Neural cell (in vitro differentiated cells): ENCODE data around the gene MRPL1. TPM values are rescaled to one million over a fixed set of nuclear protein-coding genes. Genes with fewer than 3 reads are reported as not detected.

Source experiments
- H2AFZ ChIP-seq: fragments of 200-600, 300-800 bp; sonication (generic), shearing (Covaris generic); 2 replicates; pipeline ENCODE4 v1.6.0; 2014; ENCODE audit warnings: low read depth, mild to moderate bottlenecking, antibody characterized with exemption, low read length, moderate library complexity
- H3F3A ChIP-seq: fragments of 200-600 bp; shearing (Covaris generic); 2 replicates; pipeline ENCODE4 v1.6.1; 2016; ENCODE audit warnings: mild to moderate bottlenecking, moderate library complexity, mixed read lengths, antibody characterized with exemption, low read length; ENCODE audit not compliant: insufficient read depth, poor library complexity, severe bottlenecking
- H3K27ac ChIP-seq: fragments of 200-600, 300-800 bp; sonication (generic), shearing (Covaris generic); 2 replicates; pipeline ENCODE4 v1.5.1; 2014; ENCODE audit warnings: mild to moderate bottlenecking, low read length, moderate library complexity
- H3K27me3 ChIP-seq: fragments of 300-800, 200-600 bp; sonication (generic), shearing (Covaris generic); 2 replicates; pipeline ENCODE4 v1.6.0; 2014; ENCODE audit warnings: mild to moderate bottlenecking, low read depth, low read length, moderate library complexity; ENCODE audit not compliant: insufficient read depth
- H3K36me3 ChIP-seq: fragments of 300-800, 200-600 bp; sonication (generic), shearing (Covaris generic); 2 replicates; pipeline ENCODE4 v1.5.1; 2014; ENCODE audit warnings: mild to moderate bottlenecking, antibody characterized with exemption, low read length, moderate library complexity; ENCODE audit not compliant: insufficient read depth
- H3K4me2 ChIP-seq: fragments of 300-800, 200-600 bp; sonication (generic), shearing (Covaris generic); 2 replicates; pipeline ENCODE4 v1.6.0; 2014; ENCODE audit warnings: mild to moderate bottlenecking, low read length
- H3K4me3 ChIP-seq: fragments of 300-800, 200-600 bp; sonication (generic), shearing (Covaris generic); 2 replicates; pipeline ENCODE4 v1.5.1; 2014; ENCODE audit warnings: mild to moderate bottlenecking, low read length, moderate library complexity
- H3K79me2 ChIP-seq: fragments of 200-600 bp; shearing (Covaris generic); replicated peaks from 2 replicates; pipeline ENCODE4 v1.6.0; 2014; ENCODE audit warnings: mild to moderate bottlenecking, low read length, moderate library complexity; ENCODE audit not compliant: insufficient read depth
- H3K9ac ChIP-seq: fragments of 300-800, 200-600 bp; sonication (generic), shearing (Covaris generic); 2 replicates; pipeline ENCODE4 v1.6.1; 2016; ENCODE audit warnings: mild to moderate bottlenecking, low read length, mixed read lengths
- H3K9me2 ChIP-seq: fragments of 200-600 bp; shearing (Covaris generic); 2 replicates; pipeline ENCODE4 v1.6.1; 2016; ENCODE audit warnings: mild to moderate bottlenecking, low read length, mixed read lengths; ENCODE audit not compliant: insufficient read depth
- H3K9me3 ChIP-seq: fragments of 200-600, 300-800 bp; sonication (generic), shearing (Covaris generic); 2 replicates; pipeline ENCODE4 v1.6.1; 2016; ENCODE audit warnings: mild to moderate bottlenecking, mixed run types, low read length, moderate library complexity, mixed read lengths
- H4K20me1 ChIP-seq: fragments of 200-600 bp; shearing (Covaris generic); 2 replicates; pipeline ENCODE4 v1.6.1; 2016; ENCODE audit warnings: mild to moderate bottlenecking, mixed run types; ENCODE audit not compliant: insufficient read depth
- CTCF ChIP-seq: fragments of 450-650 bp; IDR thresholded peaks from 2 replicates; pipeline ENCODE4 v1.5.1; 2014; ENCODE audit warnings: antibody characterized with exemption, mild to moderate bottlenecking, moderate library complexity; ENCODE audit not compliant: poor library complexity, severe bottlenecking
- EP300 ChIP-seq: fragments of 450-650 bp; conservative IDR thresholded peaks from 2 replicates; pipeline ENCODE4 v1.6.1; 2014; ENCODE audit warnings: antibody characterized with exemption, mild to moderate bottlenecking, moderate library complexity; ENCODE audit not compliant: poor library complexity, severe bottlenecking
- EZH2 ChIP-seq: fragments of 200-600, 300-800 bp; shearing (Covaris generic), sonication (generic); IDR thresholded peaks from 2 replicates; pipeline ENCODE4 v1.6.1; 2014; ENCODE audit warnings: antibody characterized with exemption, low read length, borderline replicate concordance, mild to moderate bottlenecking; ENCODE audit not compliant: insufficient read depth, poor library complexity, severe bottlenecking
- MXI1 ChIP-seq: fragments of 450-650 bp; conservative IDR thresholded peaks from 2 replicates; pipeline ENCODE4 v1.6.1; 2014; ENCODE audit warnings: antibody characterized with exemption, mild to moderate bottlenecking; ENCODE audit not compliant: poor library complexity, severe bottlenecking
- POLR2AphosphoS5 ChIP-seq: IDR thresholded peaks from 2 replicates; pipeline ENCODE4 v1.6.1; 2012
- RAD21 ChIP-seq: fragments of 450-650 bp; conservative IDR thresholded peaks from 2 replicates; pipeline ENCODE4 v1.6.1; 2014; ENCODE audit warnings: antibody characterized with exemption, mild to moderate bottlenecking, moderate library complexity
- SMC3 ChIP-seq: fragments of 450-650 bp; conservative IDR thresholded peaks from 2 replicates; pipeline ENCODE4 v1.6.1; 2014; ENCODE audit warnings: antibody characterized with exemption, mild to moderate bottlenecking, moderate library complexity; ENCODE audit not compliant: poor library complexity
- TAF1 ChIP-seq: IDR thresholded peaks from 2 replicates; pipeline ENCODE4 v1.6.1; 2012; ENCODE audit warnings: low read depth
- polyA plus RNA-seq: library from polyadenylated mRNA; depleted of rRNA; stranded (reverse); fragments of >200 nt; gene quantifications from 2 replicates; pipeline ENCODE4 v1.2.3, GENCODE V29; 2014
- TF ChIP-seq, protein P1 (sequence below): IDR thresholded peaks from 2 replicates; pipeline ENCODE4 v1.6.1; 2012; ENCODE audit warnings: borderline replicate concordance

Gene MRPL1
- polyA plus RNA-seq, 1 donor from 2014 or later, result 41.9 TPM

DNA sequence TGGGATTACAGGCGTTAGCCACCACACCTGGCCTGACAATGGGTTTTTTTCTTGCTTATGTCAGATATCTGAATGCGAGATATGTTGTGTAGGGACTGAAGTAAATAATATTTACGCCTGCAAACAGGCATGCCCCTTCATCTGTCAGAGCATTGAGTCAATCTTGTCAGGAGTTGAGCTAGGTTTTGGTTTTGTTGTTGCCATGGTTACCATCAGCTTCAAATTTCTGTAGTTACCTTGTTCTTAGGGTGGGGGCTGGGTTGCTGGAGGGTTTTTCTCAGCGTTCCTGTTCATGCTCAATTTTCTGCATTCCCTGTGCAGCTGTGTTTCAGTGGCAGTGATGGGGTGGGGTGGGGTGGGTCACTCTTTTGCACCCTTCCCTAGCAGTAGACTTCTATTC lies 14.5 kb downstream of the MRPL1 start:
- no peak overlapping the region for H3K4me3 ChIP-seq
- H3K9ac ChIP-seq, result no peak overlapping the region
- no peak overlapping the region for H2AFZ ChIP-seq
- H3K27ac ChIP-seq, result no peak overlapping the region
- H4K20me1 ChIP-seq, result no peaks in the 10 kb centered on the region
- no peak overlapping the region for H3K4me2 ChIP-seq
- no peaks in the 10 kb centered on the region for H3F3A ChIP-seq
- no peaks in the 10 kb centered on the region for H3K36me3 ChIP-seq
- no peaks in the 10 kb centered on the region for H3K27me3 ChIP-seq
- no peak for TF ChIP-seq CTCF
- no peak for TF ChIP-seq POLR2AphosphoS5
- TF ChIP-seq SMC3, result no peak
- no peak for TF ChIP-seq TAF1
- TF ChIP-seq, protein P1, sequence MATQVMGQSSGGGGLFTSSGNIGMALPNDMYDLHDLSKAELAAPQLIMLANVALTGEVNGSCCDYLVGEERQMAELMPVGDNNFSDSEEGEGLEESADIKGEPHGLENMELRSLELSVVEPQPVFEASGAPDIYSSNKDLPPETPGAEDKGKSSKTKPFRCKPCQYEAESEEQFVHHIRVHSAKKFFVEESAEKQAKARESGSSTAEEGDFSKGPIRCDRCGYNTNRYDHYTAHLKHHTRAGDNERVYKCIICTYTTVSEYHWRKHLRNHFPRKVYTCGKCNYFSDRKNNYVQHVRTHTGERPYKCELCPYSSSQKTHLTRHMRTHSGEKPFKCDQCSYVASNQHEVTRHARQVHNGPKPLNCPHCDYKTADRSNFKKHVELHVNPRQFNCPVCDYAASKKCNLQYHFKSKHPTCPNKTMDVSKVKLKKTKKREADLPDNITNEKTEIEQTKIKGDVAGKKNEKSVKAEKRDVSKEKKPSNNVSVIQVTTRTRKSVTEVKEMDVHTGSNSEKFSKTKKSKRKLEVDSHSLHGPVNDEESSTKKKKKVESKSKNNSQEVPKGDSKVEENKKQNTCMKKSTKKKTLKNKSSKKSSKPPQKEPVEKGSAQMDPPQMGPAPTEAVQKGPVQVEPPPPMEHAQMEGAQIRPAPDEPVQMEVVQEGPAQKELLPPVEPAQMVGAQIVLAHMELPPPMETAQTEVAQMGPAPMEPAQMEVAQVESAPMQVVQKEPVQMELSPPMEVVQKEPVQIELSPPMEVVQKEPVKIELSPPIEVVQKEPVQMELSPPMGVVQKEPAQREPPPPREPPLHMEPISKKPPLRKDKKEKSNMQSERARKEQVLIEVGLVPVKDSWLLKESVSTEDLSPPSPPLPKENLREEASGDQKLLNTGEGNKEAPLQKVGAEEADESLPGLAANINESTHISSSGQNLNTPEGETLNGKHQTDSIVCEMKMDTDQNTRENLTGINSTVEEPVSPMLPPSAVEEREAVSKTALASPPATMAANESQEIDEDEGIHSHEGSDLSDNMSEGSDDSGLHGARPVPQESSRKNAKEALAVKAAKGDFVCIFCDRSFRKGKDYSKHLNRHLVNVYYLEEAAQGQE, result no peak
- TF ChIP-seq MXI1, result no peak
- no peak for TF ChIP-seq RAD21
- no peak for TF ChIP-seq EP300
- no peak for TF ChIP-seq EZH2
- H3K9me2 ChIP-seq, result no peaks in the 10 kb centered on the region
- no peaks in the 10 kb centered on the region for H3K9me3 ChIP-seq
- no peaks in the 10 kb centered on the region for H3K79me2 ChIP-seq

DNA sequence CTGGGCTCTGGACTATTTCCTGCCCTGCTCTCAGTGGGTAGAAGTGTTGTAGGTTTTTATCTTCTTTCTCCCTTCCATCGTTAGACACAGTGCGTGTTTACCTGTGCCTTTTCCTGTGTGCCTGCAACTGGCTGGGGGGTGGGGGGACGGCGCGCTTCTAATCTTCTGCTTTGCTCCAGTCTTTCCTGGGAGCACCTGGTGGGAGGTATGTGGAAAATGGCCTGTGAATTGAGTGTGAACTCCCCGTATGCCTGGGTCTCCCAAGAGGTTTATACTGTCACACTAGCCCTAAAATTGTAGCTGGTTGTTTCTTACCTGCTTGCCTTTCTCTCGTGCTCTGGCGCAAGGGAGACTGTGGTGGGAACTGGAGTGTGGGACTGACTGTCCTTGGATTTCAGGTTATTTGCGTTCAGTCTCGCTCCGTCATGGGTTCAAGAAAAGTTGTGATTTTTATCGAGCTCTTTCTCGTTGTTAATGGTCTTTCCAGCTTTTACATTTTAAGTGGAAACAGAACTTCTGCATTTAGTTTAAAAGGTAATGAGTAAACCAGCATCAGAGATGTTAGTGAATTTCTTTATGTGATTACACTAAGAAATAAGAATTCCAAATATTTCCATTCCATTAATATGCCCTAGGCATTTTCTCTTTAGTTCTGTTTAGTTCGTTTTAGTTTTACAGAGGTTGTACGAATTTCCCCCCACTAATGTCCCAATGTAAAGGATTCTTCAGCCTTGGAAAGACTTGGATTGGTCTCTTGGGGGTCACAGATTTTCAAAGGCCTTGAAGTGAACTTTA lies 15.3 kb downstream of the MRPL1 start:
- H3K27me3 ChIP-seq, result no peaks in the 10 kb centered on the region
- H3F3A ChIP-seq, result no peaks in the 10 kb centered on the region
- H3K27ac ChIP-seq, result no peak overlapping the region
- no peaks in the 10 kb centered on the region for H3K9me3 ChIP-seq
- H3K9me2 ChIP-seq, result no peaks in the 10 kb centered on the region
- H4K20me1 ChIP-seq, result no peaks in the 10 kb centered on the region
- H2AFZ ChIP-seq, result no peak overlapping the region
- H3K79me2 ChIP-seq, result no peaks in the 10 kb centered on the region
- TF ChIP-seq SMC3 (no peak), MXI1 (no peak), EZH2 (no peak), RAD21 (no peak), POLR2AphosphoS5 (no peak), EP300 (no peak), CTCF (no peak), TAF1 (no peak)
- TF ChIP-seq, protein P1, result no peak
- no peak overlapping the region for H3K4me3 ChIP-seq
- H3K4me2 ChIP-seq, result no peak overlapping the region
- H3K9ac ChIP-seq, result no peak overlapping the region
- H3K36me3 ChIP-seq, result no peaks in the 10 kb centered on the region
